BE2C (cell line): ENCODE measurements around the gene PKNOX1.
"Not testable (repeated sequence)": the region's sequence is repeated elsewhere in the genome, so short reads cannot be mapped to it uniquely, and the experiment has no call there.

Experiments used
- DNase-seq: peaks from one replicate; pipeline ENCODE4 v3.0.0-alpha.2; 2020
- H3K27me3 ChIP-seq: fragments of 250-450 bp; sonication (Bioruptor Pico); 2 replicates; pipeline ENCODE4 v1.5.1; 2020; ENCODE audit warnings: mild to moderate bottlenecking
- H3K36me3 ChIP-seq: fragments of 250-450 bp; sonication (Bioruptor Pico); 2 replicates; pipeline ENCODE4 v1.5.1; 2020; ENCODE audit warnings: mild to moderate bottlenecking
- H3K4me1 ChIP-seq: fragments of 250-450 bp; sonication (Bioruptor Pico); 2 replicates; pipeline ENCODE4 v1.5.1; 2020
- H3K4me3 ChIP-seq: 2 replicates; pipeline ENCODE4 v1.5.1; 2011; ENCODE audit warnings: low read depth, low read length
- H3K9me3 ChIP-seq: fragments of 250-450 bp; sonication (Bioruptor Pico); 2 replicates; pipeline ENCODE4 v1.5.1; 2020
- TF ChIP-seq, protein P1 (sequence below): IDR thresholded peaks from 2 replicates; pipeline ENCODE4 v1.5.1; 2012; ENCODE audit warnings: mild to moderate bottlenecking, low read depth, low read length

Gene PKNOX1

DNA sequence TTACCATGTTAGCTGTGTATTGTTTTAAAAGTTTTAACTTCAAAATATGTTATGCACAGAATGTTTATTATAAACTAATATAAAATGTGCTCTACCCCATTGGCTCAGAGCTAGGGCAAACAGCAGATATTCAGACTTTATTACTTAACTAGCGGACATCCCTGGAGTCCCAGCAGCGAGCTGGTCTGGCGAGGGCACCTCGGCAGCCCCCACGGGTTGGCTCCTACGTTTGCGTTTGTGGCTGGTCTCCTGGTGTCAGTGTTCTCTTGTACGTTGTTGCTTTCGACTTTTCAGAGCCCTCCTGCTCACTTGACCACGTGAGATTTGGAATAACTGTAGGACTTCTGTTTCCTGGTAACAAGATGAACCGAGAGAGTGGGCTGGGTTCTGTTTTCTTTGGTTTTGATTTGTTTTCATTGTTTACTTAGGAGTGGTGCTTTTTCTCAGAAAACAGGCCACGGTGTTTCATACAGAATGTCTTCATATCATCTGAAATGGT is 56.8 kb downstream of the PKNOX1 start:
- no peaks in the 10 kb centered on the region for H3K9me3 ChIP-seq
- no peak for DNase-seq
- no peaks in the 10 kb centered on the region for H3K27me3 ChIP-seq
- TF ChIP-seq, protein P1, sequence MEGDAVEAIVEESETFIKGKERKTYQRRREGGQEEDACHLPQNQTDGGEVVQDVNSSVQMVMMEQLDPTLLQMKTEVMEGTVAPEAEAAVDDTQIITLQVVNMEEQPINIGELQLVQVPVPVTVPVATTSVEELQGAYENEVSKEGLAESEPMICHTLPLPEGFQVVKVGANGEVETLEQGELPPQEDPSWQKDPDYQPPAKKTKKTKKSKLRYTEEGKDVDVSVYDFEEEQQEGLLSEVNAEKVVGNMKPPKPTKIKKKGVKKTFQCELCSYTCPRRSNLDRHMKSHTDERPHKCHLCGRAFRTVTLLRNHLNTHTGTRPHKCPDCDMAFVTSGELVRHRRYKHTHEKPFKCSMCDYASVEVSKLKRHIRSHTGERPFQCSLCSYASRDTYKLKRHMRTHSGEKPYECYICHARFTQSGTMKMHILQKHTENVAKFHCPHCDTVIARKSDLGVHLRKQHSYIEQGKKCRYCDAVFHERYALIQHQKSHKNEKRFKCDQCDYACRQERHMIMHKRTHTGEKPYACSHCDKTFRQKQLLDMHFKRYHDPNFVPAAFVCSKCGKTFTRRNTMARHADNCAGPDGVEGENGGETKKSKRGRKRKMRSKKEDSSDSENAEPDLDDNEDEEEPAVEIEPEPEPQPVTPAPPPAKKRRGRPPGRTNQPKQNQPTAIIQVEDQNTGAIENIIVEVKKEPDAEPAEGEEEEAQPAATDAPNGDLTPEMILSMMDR, result no peak
- peaks cover 35% of the 10 kb centered on the region for H3K36me3 ChIP-seq
- no peaks in the 10 kb centered on the region; the same call in 1 of the 2 replicates for H3K4me1 ChIP-seq
- no peak overlapping the region for H3K4me3 ChIP-seq

DNA sequence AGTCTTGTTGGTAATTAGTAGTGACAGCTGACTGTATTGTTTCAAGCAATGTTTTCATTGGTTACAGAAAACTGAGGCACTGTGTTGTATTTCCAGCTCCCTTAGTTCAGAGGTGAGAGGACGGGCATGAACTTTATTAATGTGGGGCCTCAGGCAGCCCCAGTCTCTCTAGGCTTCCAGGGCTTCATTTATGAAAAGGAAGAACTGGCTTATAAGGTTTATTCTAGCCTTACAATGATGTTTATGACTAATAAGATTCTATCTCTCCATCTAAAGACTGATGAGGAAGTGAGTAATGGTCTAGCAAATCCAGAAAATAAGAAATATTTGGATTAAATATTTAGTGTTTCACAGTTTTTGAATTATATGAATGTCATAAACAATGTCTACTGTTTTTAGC is 59.7 kb downstream of the PKNOX1 start:
- TF ChIP-seq, protein P1, result no peak
- Histone ChIP-seq H3K9me3 (no peaks in the 10 kb centered on the region), H3K27me3 (no peaks in the 10 kb centered on the region), H3K4me1 (no peaks in the 10 kb centered on the region; the same call in 1 of the 2 replicates), H3K4me3 (no peak overlapping the region), H3K36me3 (peaks cover 21% of the 10 kb centered on the region)
- DNase-seq, result no peak

DNA sequence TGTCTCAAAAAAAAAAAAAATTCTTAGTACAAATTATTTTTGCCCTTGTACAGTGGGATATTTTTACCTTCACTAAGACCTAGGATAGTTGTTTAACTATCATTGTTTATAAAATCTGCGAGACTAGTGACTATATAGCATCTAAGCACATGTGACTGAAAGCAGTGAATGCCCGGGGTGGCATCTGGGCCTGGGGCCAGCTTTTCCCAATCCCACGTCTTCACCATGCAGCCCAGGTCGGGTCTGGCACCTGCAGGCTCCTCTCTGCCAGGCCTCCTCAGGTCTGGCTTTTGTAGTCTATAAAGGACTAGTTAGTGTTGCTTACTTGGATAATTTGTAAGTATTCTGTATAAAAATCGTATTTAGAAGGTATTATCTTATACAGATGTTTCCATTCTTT is 60.5 kb downstream of the PKNOX1 start:
- Histone ChIP-seq H3K9me3 (no peaks in the 10 kb centered on the region), H3K4me1 (no peaks in the 10 kb centered on the region; the same call in 1 of the 2 replicates), H3K36me3 (peaks cover 17% of the 10 kb centered on the region), H3K4me3 (no peak overlapping the region), H3K27me3 (no peaks in the 10 kb centered on the region)
- DNase-seq, result no peak
- TF ChIP-seq, protein P1, result no peak

DNA sequence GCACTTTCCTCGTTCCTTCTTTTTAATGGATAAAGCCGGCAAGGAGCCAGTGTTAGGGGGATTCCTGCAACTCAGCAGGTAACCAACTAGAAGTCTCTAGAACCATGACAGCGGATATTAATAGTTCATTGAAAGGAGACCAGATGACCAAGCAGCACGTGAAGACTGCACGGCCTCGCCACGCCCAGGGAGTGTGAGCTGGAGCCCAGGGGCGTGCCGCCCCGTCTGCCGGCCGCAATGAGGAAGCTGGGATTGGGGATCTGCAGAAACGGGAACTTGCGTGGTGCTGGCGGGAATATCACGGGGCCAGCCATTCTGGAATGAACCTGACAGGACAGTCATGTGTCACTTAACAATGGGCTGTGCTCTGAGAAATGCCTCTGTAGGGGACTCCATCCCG is 62.5 kb downstream of the PKNOX1 start:
- not testable (repeated sequence) for H3K4me3 ChIP-seq, H3K36me3 ChIP-seq, H3K27me3 ChIP-seq, DNase-seq, H3K9me3 ChIP-seq, H3K4me1 ChIP-seq

DNA sequence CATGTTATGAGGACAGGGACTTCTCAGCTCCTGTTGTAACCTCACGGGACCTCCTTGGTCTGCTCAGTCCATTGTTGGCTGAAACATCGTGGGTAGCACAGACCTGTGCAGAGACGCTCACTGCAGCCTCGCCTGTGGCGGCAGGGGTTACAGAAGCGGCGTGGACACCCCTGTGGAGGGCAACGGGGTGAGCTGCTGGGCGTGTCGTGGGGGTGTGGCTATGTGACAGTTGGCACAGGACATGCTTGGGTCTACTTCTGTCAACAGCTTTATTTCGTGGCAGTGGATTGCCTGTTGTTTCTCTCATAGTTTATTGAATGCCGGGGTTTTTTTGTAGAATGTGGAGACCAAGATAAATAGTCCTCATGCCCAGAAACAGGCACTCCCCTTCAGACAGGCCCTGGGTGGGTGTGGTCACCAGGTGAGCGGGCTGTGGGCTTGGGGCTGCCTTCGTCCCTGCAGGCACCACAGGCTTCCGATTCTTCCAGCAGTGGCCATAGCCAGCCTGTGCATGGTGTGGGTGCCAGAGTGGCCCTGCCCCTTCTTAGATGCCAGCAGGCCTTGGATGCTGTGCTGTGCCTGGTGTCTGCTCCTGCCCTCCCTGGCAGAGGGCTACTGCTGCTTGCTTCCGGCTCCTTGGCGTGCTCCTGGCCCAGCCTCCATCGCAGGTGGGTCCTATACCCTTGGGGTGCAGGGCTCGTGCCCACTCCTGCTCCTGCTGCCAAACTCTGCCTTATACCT is 63.7 kb downstream of the PKNOX1 start:
- not testable (repeated sequence) for H3K27me3 ChIP-seq, H3K4me1 ChIP-seq, H3K4me3 ChIP-seq, H3K9me3 ChIP-seq, H3K36me3 ChIP-seq, DNase-seq

DNA sequence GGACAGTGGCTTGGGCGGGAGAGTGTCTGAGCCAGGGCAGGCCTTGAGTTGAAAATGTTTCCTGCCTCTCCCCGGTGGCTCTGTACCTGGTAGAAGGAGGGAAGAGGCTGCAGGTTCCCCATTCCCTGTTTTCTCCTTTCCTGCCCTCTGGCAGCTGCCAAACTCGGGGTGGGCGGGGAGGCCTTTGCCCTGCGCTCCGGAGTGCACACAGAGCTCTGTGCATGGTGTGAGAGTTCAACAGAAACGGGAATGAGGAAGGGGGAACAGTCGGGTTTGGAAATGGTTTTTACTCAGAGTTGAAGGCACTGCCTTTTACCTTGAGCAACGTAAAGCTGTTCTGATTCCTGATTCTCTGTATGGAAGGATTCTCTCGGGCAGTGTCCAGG is 64.3 kb downstream of the PKNOX1 start:
- not testable (repeated sequence) for H3K4me3 ChIP-seq, H3K36me3 ChIP-seq

DNA sequence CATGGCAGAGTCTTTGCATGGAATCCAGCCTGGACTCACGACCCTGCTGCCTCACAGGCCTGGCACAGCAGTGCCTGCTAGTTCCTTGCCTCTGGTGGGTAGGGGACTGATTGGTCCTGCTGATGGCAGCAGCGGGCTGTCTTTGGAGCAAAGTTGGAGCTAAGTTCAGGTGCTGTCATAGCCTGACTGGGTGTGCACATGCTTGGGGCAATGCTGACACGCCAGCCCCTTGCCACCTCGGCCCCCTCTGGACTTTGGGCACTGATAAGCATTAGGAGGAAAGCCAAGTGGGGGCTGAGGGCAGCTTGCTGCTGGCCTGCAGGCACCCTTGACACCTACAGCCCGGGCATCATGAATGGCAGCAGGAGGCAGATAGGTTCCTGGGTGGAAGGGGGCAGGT is 67.8 kb downstream of the PKNOX1 start:
- not testable (repeated sequence) for H3K9me3 ChIP-seq, H3K36me3 ChIP-seq, H3K4me1 ChIP-seq, H3K27me3 ChIP-seq, DNase-seq, H3K4me3 ChIP-seq

More for the DNA sequence above, 64.3 kb downstream of the PKNOX1 start:
- not testable (repeated sequence) for H3K4me1 ChIP-seq, H3K27me3 ChIP-seq, DNase-seq, H3K9me3 ChIP-seq

DNA sequence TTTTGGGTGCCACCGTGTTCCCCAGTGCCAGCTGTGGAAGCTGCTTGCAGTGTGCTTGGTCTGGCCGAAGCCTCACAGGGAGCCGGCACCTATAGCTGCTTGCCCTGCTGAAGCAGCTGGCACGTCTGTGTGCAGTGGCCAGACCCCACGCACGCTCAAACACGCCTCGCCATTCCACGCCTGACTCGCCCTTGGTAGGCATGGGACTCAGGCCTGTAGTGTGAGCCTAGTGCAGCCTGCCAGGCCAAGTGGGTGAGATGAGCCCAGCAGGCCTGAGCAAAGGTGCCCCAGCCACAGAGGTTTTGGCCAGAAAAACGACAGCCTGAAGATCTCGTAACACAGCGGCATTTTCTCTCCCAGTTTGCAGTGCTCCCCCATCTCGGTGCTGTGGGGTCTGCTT is 68.9 kb downstream of the PKNOX1 start:
- not testable (repeated sequence) for H3K4me1 ChIP-seq, H3K27me3 ChIP-seq, H3K4me3 ChIP-seq, DNase-seq, H3K36me3 ChIP-seq, H3K9me3 ChIP-seq

DNA sequence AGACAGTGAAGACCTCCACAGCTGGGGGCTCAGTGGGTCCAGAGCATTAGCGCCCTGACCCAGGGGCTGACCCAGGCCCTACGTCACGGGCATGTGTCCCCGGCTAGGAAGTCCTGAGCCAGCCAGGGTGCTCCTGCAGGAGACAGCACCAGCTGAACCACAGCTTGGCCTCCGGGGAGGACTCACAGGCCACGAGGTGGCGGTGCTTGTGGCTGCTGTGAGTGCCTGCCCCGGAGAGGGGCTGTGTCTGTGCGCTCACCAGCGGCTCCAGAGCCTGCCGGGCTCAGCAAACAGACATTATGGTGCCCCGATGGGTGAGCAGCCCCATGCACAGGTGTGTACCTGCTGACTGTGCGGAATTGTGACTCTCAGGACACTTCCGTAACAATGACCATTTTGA is 70.2 kb downstream of the PKNOX1 start:
- not testable (repeated sequence) for H3K36me3 ChIP-seq

DNA sequence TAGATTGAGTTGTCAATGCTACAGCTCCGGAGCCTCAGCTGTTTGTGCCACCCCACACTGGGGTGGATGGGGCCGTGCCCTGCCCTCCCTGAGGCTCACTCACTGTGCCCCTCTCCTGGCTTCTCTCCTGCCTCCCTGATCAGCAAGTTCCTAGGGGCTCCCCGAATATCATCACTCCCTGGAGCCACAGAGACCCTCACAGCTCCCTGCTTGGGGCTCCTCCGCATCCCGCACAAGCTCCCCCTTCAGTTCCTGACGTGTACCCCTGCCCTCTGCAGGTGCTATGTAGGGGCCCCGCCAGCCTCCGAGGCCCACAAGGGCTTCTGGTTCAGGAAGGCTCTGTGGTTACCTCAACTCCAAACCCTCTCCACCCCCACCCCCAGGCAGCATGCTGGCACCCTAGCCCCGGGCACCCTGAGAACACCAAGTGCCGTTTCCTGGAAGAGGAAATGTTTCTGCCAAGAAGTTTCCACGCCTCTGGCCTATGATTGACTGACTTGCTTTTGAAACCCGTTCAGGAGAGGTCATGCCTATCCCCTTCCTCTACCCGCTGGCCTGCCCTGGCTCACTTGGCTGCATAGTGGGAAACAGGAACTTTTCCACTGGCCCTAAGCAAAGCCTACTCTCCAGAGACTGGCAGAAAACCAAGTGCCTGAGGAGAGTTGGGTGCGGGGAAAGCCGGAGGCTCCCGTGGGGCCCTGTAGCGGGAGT is 71.0 kb downstream of the PKNOX1 start:
- H3K4me1 ChIP-seq, H3K27me3 ChIP-seq, H3K9me3 ChIP-seq: not testable (repeated sequence)

More for the DNA sequence above, 70.2 kb downstream of the PKNOX1 start:
- H3K4me3 ChIP-seq, DNase-seq, H3K9me3 ChIP-seq, H3K27me3 ChIP-seq, H3K4me1 ChIP-seq: not testable (repeated sequence)

DNA sequence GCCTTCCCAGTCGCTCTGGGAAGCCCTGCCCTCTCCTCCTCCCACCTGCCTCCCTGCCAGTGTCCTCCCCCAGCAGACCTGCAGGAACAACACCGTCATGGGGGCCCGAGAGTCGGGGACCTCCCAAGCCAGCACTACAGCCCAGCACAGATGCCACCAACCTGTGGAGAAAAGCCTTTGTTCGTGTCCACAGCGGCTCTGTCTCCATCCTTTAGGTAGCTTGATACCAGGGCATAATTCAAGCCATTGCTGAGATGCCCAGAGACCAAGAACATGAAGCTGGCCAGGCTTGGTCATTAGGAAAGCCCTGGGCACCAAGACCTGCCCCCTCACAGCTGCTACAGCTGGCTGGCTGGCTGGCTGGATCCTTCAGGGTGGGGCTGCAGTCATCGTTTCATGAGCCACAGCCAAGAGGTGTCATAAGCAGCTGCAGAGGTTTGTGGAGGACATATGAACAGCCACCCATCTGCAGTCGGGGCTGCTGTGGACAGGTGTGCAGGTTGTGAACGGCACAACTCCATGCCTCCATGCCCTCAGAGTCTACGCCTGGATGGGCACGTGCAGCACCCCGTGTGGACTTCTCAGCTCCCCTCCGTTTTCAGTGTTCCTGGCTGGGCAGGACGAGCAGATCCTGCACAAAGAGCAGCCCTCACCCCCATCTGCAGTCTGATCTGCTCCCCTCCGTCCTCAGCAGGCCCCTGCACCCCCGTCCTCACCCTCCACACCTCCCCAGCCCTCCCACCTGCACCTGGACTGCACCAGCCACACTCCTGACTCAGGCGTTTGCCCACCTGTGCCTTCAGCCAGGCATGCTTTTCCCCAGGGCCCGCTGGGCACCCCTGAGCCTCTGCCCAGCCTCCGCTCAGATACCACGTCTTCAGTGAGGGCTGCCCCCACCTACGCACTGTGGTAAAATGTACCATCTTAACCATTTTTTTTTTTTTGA is 71.8 kb downstream of the PKNOX1 start:
- DNase-seq, H3K4me3 ChIP-seq, H3K27me3 ChIP-seq, H3K4me1 ChIP-seq, H3K36me3 ChIP-seq, H3K9me3 ChIP-seq: not testable (repeated sequence)

More for the DNA sequence above, 71.0 kb downstream of the PKNOX1 start:
- not testable (repeated sequence) for H3K36me3 ChIP-seq, H3K4me3 ChIP-seq, DNase-seq

DNA sequence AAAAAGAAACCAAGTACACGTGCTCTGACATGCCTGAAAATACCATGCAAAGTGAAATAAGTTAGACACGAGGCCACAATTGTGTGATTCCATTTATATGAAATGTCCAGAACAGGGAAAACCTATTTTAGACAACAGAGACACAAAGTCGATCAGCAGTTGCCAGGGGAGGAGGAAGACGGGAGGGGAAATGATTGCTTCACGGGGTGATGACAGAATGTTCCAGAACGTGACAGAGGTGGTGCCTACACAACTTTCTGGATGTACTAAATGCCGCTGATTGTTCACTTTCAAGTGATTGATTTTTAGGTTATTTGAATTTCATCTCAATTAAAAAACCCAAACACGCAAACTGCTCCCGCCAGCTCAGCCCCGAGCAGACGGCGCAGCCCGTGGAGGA is 78.8 kb downstream of the PKNOX1 start:
- not testable (repeated sequence) for H3K4me1 ChIP-seq, DNase-seq, H3K27me3 ChIP-seq, H3K36me3 ChIP-seq, H3K4me3 ChIP-seq, H3K9me3 ChIP-seq
